Heart left ventricle (tissue), 16 donors: ENCODE results near the gene IQCN. TPM values are rescaled to one million over a fixed set of nuclear protein-coding genes. Genes with fewer than 3 reads are reported as not detected.

Experiments used
- ATAC-seq, 4 donors: fragments of 200-7000 bp; cut with Tn5 transposase; one replicate each; pipeline ENCODE4 v1.9.1; 2020 to 2022; ENCODE audit warnings: moderate library complexity in 4 of 4, mild to moderate bottlenecking in 3 of 4, moderate number of reproducible peaks in 1 of 4
- DNase-seq, 5 donors: peaks; one replicate each; pipeline ENCODE4 v3.0.0-alpha.2; 2020
- H3K27ac ChIP-seq, 12 donors: fragments of 200-600 bp; sonication (generic) in 4 of 12; one replicate each; pipeline versions ENCODE4 v1.5.0 to v1.8.0; 2016 to 2022; ENCODE audit warnings: mild to moderate bottlenecking in 2 of 12
- H3K27me3 ChIP-seq, 9 donors: fragments of 200-600 bp; sonication (generic) in 2 of 9; one replicate each; pipeline versions ENCODE4 v1.5.1 to v1.8.0; 2016 to 2022; ENCODE audit warnings: mild to moderate bottlenecking in 3 of 9
- H3K36me3 ChIP-seq, 9 donors: fragments of 200-600 bp; sonication (generic) in 2 of 9; one replicate each; pipeline versions ENCODE4 v1.5.0 to v1.8.0; 2018 to 2022; ENCODE audit warnings: mild to moderate bottlenecking in 2 of 9
- H3K4me1 ChIP-seq, 12 donors: fragments of 200-600 bp; sonication (generic) in 4 of 12; one replicate each; pipeline versions ENCODE4 v1.5.0 to v1.8.0; 2016 to 2022; ENCODE audit warnings: mild to moderate bottlenecking in 3 of 12
- H3K4me3 ChIP-seq, 12 donors: fragments of 200-600 bp; sonication (generic) in 4 of 12; one replicate each; pipeline versions ENCODE4 v1.5.0 to v1.8.0; 2017 to 2022; ENCODE audit warnings: mild to moderate bottlenecking in 9 of 12, moderate library complexity in 4 of 12
- H3K9me3 ChIP-seq, 12 donors: fragments of 200-600 bp; sonication (generic) in 4 of 12; one replicate each; pipeline versions ENCODE4 v1.5.0 to v1.8.0; 2016 to 2022; ENCODE audit warnings: mild to moderate bottlenecking in 1 of 12
- POLR2A ChIP-seq, 2 donors: fragments of 450-650 bp; IDR thresholded peaks; one replicate each; pipeline ENCODE4 v1.6.1; 2017; ENCODE audit warnings: antibody characterized with exemption in 2 of 2, mild to moderate bottlenecking in 2 of 2, moderate library complexity in 2 of 2
- WGBS, 4 donors: extraction: QIAGEN DNeasy Blood & Tissue Kit in 2 of 4; methylation state at CpG; one replicate each; pipeline versions ENCODE4 v1.1.5 to v1.1.7; 2013 to 2018; 5-methylcytosine and 5-hydroxymethylcytosine counted together
- intact Hi-C, 10 donors: fragments of 100-400 bp; cut with DNase I; formaldehyde crosslinking; loops; one replicate each; pipeline versions ENCODE4 v1.11.1 to v1.14.2; 2022
- polyA plus RNA-seq, 2 donors: library from polyadenylated mRNA; stranded (reverse); fragments of 200-250 nt; gene quantifications; one replicate each; pipeline ENCODE4 v1.2.3, GENCODE V29; 2013
- total RNA-seq, 9 donors: library from RNA; depleted of rRNA in 2 of 9; stranded (reverse); fragments of >200 nt in 2 of 9; fragmentation: NEBNext Ultra II Directional in 3 of 9; extraction: Animal tissue kit (Norgen Biotek cat#: 25700) in 3 of 9; gene quantifications; one replicate each; pipeline versions ENCODE4 v1.1.0 to v1.2.4, GENCODE V29; 2016 to 2023
- TF ChIP-seq, protein P1 (sequence below), 12 donors: fragments of 200-600 bp; sonication (generic) in 4 of 12; IDR thresholded peaks; one replicate each; pipeline versions ENCODE4 v1.5.0 to v1.8.0; 2018 to 2022; ENCODE audit warnings: antibody characterized with exemption in 12 of 12, mild to moderate bottlenecking in 5 of 12
- donor health status: ischemic (EF 13 %, LVEDD 7.1; RV severe dilation, severe dysfunction).
- donor health status: healthy with polysubstance abuse.
- donor health status: DM: no; HTN: yes; CAD: no.
- donor health status: DM: no; HTN: no; CAD: no.
- donor health status: ischemic (EF 25% LVEDD 6.9; RV normal size, moderate dysfunction).
- donor health status: ischemic (EF 25% LVEDD 5.7; RV mildly dilated, moderate dysfunction).
- donor health status: healthy.
- donor health status: DM: yes; HTN: yes; CAD: no.
- donor health status: ischemic (EF 35%, LVEDD 5.7; RV mildly dilated, moderate dysfunction).
- donor health status: nonischemic (EF 11% LVEDD 7.7; RV severe dilation, severe dysfunction).
- donor health status: DM: yes; HTN: yes; CAD: no.
- donor health status: PGD.
- donor health status: ischemic (EF 29% LVEDD 5.4; RV normal size, mild dysfunction).
- donor health status: nonischemic (EF 23%, LVEDD 6.1; RV moderate dilation, normal function).

Gene IQCN
- total and polyA plus RNA-seq, 11 donors, result 0.24 to 2.8 (median 0.75) TPM

DNA sequence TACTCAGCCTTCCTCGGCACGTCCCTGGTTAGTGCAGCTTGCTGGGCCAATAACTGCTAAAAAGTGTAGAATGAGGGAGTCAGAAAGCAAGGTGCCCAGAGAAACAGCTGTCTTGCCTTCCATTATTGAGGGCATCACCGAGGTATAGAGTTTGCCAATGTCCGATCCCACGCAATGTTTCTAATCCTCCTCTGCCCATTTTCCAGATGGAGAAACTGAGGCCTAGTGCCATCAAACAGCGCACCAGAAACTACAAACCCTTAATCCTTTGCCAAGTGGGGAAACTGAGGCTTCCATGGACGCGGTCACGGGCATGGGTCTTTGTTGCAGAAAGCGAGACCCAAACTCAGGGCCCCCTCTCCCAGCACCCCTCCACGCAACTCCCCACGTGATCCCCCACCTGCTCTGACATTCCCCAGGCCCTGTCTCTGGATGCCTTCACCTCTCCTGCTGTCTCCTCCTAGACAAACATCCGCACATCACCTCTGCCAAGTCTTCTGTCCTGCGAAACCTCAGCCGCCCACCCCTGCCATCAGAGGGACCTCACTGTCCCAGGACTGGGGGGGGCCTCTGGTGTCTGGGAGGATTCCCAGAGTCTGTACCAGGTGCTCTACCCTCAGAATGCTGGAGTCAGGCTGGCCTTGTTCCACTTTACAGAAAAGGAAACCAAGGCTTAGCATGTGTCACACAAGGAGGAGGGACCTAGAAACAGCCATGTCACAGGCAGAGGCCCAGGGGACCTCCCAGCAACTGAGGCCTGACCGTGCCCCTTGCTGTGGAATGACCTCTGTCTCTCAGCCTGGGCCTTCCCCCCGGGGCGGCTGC lies 47.1 kb downstream of the IQCN start:
- 80 to 84% (median 82%) methylated on average over 15 to 18 of the region's 18 CpGs for WGBS, 4 donors
- peaks cover 7 to 57% (median 18%) of the 10 kb centered on the region in 9 donors for H3K27me3 ChIP-seq
- H3K36me3 ChIP-seq, result no peaks in the 10 kb centered on the region
- peak overlapping the region in 4 of 12 donors; percentile 33 to 82 (median 52) for H3K27ac ChIP-seq
- TF ChIP-seq, protein P1, sequence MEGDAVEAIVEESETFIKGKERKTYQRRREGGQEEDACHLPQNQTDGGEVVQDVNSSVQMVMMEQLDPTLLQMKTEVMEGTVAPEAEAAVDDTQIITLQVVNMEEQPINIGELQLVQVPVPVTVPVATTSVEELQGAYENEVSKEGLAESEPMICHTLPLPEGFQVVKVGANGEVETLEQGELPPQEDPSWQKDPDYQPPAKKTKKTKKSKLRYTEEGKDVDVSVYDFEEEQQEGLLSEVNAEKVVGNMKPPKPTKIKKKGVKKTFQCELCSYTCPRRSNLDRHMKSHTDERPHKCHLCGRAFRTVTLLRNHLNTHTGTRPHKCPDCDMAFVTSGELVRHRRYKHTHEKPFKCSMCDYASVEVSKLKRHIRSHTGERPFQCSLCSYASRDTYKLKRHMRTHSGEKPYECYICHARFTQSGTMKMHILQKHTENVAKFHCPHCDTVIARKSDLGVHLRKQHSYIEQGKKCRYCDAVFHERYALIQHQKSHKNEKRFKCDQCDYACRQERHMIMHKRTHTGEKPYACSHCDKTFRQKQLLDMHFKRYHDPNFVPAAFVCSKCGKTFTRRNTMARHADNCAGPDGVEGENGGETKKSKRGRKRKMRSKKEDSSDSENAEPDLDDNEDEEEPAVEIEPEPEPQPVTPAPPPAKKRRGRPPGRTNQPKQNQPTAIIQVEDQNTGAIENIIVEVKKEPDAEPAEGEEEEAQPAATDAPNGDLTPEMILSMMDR (IDR thresholded peaks at IDR 0.05), result no peak
- TF ChIP-seq POLR2A (IDR thresholded peaks at IDR 0.05), result no peak
- no peak overlapping the region for H3K4me3 ChIP-seq
- H3K4me1 ChIP-seq, result peaks cover 0 to 53% (median 24%) of the 10 kb centered on the region in 12 donors
- intact Hi-C loops, result no loop called here
- H3K9me3 ChIP-seq, result no peaks in the 10 kb centered on the region
- ATAC-seq, result no peak
- no peak for DNase-seq

GRCh38 chr19:18225702-18226468 lies 48.4 kb downstream of the IQCN start, which contains the start of gene PDE4C:
TSS of gene PDE4C (minus strand) at chr19:18226438. CDS start at chr19:18226415, 23 bp downstream.
- H3K27ac ChIP-seq, result peak within 1 kb of the TSS; percentile 36 to 93 (median 69)
- ATAC-seq (peak in 2 of 4 donors; percentile 18 to 26), DNase-seq (peak; percentile 66 to 82 (median 68))
- peak within 1 kb of the TSS in 11 of 12 donors; percentile 8 to 64 (median 46) for H3K4me3 ChIP-seq
- 4 to 12% (median 5%) methylated on average over 28 to 51 of the region's 51 CpGs for WGBS, 4 donors
- H3K4me1 ChIP-seq, result peaks cover 0 to 44% (median 22%) of the 10 kb centered on the region in 12 donors
- H3K27me3 ChIP-seq, result peaks cover 14 to 60% (median 24%) of the 10 kb centered on the region in 9 donors
- H3K9me3 ChIP-seq, result no peaks in the 10 kb centered on the region
- TF ChIP-seq, protein P1 (IDR thresholded peaks at IDR 0.05), result no peak
- no peak for TF ChIP-seq POLR2A (IDR thresholded peaks at IDR 0.05)
- intact Hi-C loops, result loop anchor here in 1 of 10 donors (2.0 kb wide), 1 partner anchor 21 kb away; the partner anchor contains the start of gene RAB3A
- H3K36me3 ChIP-seq, result no peaks in the 10 kb centered on the region

GRCh38 chr19:18225355-18225701 lies 48.9 kb downstream of the IQCN start:
- Histone ChIP-seq H3K27ac (peak overlapping the region; percentile 36 to 93 (median 69)), H3K4me1 (peaks cover 0 to 44% (median 22%) of the 10 kb centered on the region in 12 donors), H3K36me3 (no peaks in the 10 kb centered on the region), H3K27me3 (peaks cover 18 to 66% (median 24%) of the 10 kb centered on the region in 9 donors), H3K9me3 (no peaks in the 10 kb centered on the region), H3K4me3 (peak overlapping the region in 9 of 12 donors; percentile 5 to 64 (median 47))
- ATAC-seq (no peak), DNase-seq (peak in 1 of 5 donors; percentile 43)
- intact Hi-C loops, result loop anchor here in 1 of 10 donors (2.0 kb wide), 1 partner anchor 21 kb away; the partner anchor contains the start of gene RAB3A
- WGBS, 4 donors, result 14 to 24% (median 17%) methylated on average over 16 of the region's 16 CpGs
- TF ChIP-seq, protein P1 (IDR thresholded peaks at IDR 0.05), result no peak
- TF ChIP-seq POLR2A (IDR thresholded peaks at IDR 0.05), result no peak
